HG02970 (cell line): ENCODE results near the gene FCAMR.

ENCODE experiments used
- ATAC-seq: cut with Tn5 transposase; IDR thresholded peaks from one replicate; pipeline ENCODE4 v1.9.1; 2021; ENCODE audit warnings: mild to moderate bottlenecking, moderate library complexity, moderate number of reproducible peaks; ENCODE audit not compliant: unreplicated experiment, low FRiP score

The FCAMR gene

GRCh38 chr1:206961668-206962067 lies 8.6 kb downstream of the FCAMR start:
- no peak for ATAC-seq

- ATAC-seq = no peak
These were observed 9.4 kb downstream of the FCAMR start for GRCh38 chr1:206960676-206961386.

- ATAC-seq = no peak
These were observed 12.1 kb downstream of the FCAMR start for GRCh38 chr1:206958144-206958543.

GRCh38 chr1:206957639-206958038 lies 12.6 kb downstream of the FCAMR start:
- ATAC-seq = no peak

DNA sequence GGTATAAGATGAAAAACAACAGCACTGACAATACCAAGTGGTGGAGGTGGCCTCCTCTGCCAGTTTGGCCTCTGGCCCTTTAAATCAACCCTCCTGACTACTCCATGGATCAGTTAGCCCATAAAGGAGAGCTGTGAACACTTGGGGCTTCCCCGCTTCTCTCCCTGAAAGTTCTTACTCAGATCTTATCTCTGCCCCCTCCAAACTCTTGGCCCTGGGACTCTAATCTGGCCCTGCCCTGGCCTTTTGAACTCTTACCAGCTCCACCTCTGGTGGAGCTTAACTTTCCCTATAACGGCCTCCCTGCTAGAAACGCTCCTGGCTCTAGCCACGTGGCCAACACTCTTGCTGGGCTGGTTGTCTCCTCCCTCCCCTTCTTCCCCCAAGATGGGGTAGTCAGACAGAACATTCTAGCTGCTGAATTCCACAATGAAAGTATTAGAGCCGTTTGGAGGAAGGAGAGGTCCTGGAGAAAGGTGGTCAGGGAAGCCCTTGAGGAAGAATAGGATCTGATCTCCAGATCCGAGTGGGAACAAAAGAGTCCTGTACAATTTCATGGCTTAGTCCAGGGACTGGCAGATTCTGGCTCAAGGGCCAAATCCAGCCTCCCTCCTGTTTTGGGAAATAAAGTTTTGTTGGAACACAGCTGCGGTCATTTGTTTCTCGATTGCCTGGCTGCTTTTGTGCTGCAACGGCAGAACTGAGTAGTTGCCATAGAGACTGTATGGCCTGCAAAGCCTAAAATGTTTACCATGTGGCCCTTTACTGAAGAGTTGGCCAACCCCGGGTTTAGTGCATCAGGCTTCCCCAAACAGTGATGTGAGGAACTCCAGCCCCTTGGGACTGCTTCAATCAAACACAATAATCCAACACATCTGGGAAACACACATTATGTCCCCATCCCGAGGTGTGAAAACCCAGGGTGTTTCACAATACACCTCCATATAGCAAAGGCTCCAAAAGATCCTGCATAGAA lies 14.5 kb downstream of the FCAMR start:
- ATAC-seq = no peak

- ATAC-seq = no peak
These were observed 15.6 kb downstream of the FCAMR start for GRCh38 chr1:206954459-206955342.

- ATAC-seq = no peak
These were observed 16.6 kb downstream of the FCAMR start for GRCh38 chr1:206953626-206954025.

DNA sequence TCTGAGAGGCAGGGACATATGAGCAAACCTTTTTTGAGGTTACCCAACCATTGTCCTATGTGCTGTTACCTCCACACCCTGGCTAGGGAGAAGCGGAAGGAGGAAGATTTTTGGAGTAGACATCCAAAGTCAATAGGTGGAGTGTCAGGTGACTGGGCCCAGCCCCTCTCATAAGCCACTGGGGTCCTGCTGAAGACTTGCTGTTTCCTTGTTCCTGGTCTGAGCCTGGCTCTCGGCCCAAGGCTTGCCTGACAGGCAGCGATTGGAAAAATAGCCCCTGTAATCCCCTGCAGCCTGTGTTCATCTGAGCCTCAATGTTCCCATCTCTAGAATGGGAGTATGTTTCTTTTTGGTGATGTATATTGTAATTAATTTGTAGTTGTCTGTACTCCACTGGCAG lies 17.1 kb downstream of the FCAMR start:
- ATAC-seq = no peak

DNA sequence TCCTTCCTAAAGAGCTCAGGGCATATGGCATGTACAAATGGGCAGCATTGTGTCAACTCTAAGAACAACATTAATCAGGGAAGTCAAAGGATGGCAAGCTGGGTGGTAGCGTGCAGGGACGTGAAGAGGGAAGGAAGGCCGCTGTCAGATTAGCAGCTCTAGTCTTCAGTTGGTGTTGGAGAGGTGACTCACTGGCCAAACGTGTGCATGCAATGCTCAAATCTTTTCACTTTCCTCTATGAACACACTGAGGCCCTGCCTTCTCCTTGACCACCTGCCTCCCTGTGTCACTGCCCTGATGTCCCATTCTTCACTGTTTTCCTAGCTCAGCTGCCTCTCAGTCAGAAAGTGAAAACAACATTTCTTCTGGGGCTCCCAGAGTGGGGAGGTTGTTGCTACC lies 18.1 kb downstream of the FCAMR start:
- no peak for ATAC-seq

DNA sequence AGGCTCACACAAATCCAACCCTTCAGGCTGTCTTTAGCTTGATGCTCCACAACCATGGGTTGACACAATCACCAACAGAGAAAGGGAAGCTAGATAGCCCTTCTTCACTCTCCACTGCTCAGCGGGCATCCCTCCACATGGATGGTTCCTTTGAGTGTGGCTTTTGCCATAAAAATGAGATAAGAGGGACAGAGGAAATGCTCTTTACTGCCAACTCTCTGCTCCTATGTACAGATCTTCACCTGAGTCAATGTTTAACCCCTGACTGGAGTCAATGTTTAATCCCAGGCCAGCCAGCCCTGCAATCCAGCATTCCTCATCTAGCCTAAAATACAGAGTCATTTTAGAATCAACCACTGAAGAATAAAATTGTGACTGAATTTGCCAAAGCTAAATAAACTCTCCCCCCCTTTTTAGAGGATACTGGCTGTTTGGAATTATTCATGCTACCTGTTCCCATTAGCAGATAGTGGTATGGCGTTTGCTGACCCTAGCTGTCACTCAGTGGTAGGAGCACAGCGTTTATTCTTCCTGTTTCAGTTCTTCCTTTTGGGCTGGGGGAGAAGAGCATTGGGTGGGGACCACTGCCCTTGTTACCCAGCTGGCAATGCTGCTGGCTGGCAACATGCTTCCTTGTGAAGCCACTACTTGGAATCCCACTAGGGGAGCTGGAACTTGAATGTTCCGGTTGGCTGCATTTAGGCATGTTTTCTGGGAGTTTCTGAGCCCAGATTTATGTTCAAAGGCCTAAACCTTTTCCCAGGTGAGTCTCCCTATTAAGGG lies 18.8 kb downstream of the FCAMR start:
- no peak for ATAC-seq

DNA sequence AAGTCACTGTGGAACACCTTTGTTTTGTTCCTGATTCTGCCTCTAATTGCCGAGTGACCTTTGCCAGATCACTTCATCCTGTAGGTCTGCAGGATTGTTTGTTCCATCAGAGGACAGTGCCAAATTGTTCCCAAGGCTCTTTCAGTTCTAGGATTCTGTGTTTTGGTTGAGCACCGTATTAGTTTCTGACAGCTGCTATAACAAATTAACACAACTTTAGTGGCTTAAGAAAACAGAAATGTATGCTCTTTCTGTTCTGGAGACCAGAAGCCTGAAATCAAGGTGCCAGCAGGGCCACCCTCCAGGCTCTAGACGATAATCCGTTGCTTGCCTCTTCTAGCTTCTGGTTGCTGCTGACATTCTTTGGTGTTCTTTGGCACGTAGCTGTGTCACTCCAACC lies 20.6 kb downstream of the FCAMR start:
- no peak for ATAC-seq

GRCh38 chr1:206949208-206949607 lies 21.1 kb downstream of the FCAMR start:
- no peak for ATAC-seq

DNA sequence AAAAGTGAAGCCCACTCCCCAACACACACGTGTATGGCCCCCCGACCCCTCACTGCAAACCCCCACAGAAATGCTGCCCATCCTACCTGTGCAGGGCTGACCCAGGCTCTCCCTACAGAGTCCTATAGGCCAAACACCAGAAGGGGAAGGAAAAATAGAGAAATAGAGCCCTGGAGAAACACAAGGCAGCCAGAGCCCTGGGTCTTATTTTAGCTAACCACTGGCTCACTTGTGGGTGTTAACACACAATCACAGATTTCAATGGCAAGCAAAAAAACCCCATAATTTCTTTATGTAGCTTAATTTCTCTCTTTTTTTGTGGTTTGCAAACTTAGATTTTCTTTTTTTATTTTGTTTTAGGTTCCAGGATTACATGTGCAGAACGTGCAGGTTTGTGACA lies 23.0 kb downstream of the FCAMR start:
- no peak for ATAC-seq

DNA sequence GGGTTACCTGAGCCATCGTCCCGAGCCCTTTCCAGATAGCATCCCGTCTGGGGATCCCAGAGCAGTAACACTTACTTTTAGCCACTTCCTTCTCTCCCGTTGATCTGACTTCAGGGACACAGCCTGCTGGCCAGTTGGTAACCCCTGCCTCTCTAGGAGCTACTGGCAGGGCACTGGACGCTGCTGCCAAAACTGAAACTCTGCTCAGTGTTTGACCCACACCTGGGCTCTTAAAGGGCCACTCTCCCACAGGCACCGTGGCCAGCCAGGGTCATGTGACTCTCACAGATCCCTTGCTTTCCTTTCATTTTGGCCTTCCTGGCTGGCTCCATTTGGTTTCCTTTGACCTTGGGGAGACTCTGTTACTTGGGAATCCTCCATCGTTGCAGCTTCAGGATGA lies 24.0 kb downstream of the FCAMR start, which contains the start of gene PIGR:
Gene PIGR (minus strand): TSS at position 206 of the 400 bp plus-strand sequence. CDS start 5,935 bp downstream, outside the sequence.
- no peak for ATAC-seq

GRCh38 chr1:206945779-206946178 lies 24.5 kb downstream of the FCAMR start:
- no peak for ATAC-seq

DNA sequence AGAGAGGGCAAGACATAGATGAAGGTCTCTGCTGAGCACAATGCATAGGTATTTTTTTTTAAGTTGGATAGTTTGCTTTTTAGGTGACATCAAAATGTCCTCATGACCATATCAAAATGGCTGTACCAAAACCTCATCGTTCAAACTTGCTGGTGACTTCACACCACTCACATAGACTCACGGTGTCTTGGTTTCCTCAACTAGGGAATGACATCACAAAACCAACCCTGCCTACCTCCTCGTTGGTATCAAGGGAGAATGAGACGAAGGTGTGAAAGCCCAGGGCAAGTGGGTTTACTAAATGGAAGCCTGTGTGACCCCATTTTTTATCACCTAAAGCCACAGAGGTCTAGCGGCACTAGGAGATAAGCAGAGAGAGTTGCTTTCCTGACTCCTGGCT lies 25.6 kb downstream of the FCAMR start:
- ATAC-seq = no peak

DNA sequence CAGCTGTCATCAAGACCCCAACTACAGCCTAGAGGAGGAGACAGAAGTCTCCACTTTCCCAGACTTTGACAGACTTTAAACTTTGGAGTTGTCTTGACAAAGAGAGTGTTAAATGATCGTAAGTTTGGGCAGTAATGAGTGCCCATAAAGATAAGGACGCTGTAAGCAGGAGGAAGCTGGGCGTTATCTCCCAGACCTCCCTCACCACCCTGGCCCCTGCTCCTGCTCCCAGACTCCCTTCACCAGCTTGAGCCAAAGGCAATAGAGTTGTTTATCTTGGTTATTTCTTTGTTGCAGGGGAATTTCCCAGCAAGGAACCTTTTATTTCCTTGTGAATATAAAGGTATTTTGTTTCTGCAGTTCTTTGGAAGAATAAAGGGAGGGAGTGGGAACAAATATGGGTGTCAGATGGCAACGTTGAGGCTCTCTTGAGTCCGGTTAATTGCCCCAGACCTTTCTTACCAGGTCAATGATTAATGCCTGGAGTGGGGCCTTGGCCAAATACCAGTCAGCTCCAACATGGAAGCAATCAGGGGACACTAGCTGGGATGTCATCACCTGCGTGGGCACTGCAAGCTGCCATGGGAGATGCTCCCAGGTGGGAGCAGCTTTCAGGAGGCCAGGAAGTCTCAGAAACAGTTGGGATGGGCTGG lies 28.4 kb downstream of the FCAMR start:
- ATAC-seq = no peak

DNA sequence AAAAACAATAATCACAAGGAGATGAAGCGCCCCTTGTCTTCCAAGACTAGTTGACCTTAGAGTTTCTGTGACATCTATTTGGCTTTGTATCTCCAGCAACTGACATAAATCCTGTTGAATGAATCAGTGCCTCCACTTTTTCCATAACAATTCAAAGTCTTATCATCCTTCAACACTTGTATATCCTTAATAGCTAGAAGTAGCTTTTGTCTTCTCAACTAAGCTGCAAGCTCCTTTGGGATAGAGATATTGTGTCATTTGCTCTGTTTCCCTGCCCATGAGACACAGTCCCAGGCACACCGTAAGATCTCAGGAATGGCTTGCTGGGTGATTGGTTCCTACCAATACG lies 29.7 kb downstream of the FCAMR start:
- ATAC-seq = no peak

DNA sequence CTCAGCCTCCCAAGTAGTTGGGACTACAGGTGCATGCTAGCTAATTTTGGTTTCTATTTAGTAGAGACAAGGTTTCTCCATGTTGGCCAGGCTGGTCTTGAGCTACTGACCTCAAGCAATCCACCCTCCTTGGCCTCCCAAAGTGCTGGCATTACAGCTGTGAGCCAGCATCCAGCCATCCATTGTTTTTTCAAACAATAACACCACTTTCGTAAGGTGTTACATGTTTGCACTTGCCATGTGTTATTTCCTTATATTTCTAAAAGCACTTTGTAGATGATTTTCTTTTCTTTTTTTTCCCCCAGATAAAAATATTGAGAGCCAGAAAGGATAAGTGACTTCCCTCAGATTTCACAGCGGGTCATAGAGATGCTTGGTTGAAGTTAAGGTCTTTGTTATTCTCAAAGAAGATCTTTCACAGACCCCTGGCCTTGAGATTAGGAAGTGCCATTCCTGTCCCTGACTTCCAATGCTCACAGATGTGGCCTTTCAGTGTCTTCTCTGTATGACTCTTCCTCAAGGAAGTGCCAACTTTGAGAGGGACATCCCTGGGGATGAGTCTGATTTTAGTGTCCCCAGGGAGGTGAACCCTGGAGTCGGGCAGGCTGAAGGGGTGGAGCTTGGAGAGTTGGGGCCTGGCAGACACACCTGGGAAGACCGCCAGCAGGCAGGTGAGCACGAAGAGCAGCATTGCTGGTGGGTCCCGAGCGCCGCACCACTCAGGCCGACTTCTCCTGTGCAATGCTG lies 30.2 kb downstream of the FCAMR start:
- ATAC-seq = no peak
